NOMO-1 treated with DMSO at 0.1 percent for 48 hours (cell line): ENCODE data around the gene NTMT2.
"Not testable (repeated sequence)": the region's sequence is repeated elsewhere in the genome, so short reads cannot be mapped to it uniquely, and the experiment has no call there.

ENCODE experiments used
- DNase-seq: peaks from one replicate; lab custom pipeline; 2025; ENCODE audit not compliant: unreplicated experiment; lab: John Stamatoyannopoulos, UW

The NTMT2 gene

GRCh38 chr1:170156594-170156993, 10.8 kb downstream of the NTMT2 start:
- DNase-seq: no peak

- no peak for DNase-seq
Measured at GRCh38 chr1:170157820-170158219, 12.1 kb downstream of the NTMT2 start.

- no peak for DNase-seq
Measured at GRCh38 chr1:170162459-170163246, 16.9 kb downstream of the NTMT2 start.

GRCh38 chr1:170164103-170164763, 18.5 kb downstream of the NTMT2 start:
- DNase-seq: no peak

- no peak for DNase-seq
Measured at GRCh38 chr1:170166518-170167180, 20.9 kb downstream of the NTMT2 start.

GRCh38 chr1:170168265-170168664, 22.5 kb downstream of the NTMT2 start:
- DNase-seq: no peak

- not testable (repeated sequence) for DNase-seq
Measured at GRCh38 chr1:170170513-170170912, 24.8 kb downstream of the NTMT2 start.

GRCh38 chr1:170174395-170174794, 28.6 kb downstream of the NTMT2 start:
- no peak for DNase-seq

- DNase-seq: no peak
Measured at GRCh38 chr1:170175041-170175440, 29.3 kb downstream of the NTMT2 start.

GRCh38 chr1:170175484-170175883, 29.7 kb downstream of the NTMT2 start:
- no peak for DNase-seq

- no peak for DNase-seq
Measured at GRCh38 chr1:170176772-170177171, 31.0 kb downstream of the NTMT2 start.

- DNase-seq: no peak
Measured at GRCh38 chr1:170182442-170182841, 36.7 kb downstream of the NTMT2 start.

GRCh38 chr1:170192546-170192945, 46.8 kb downstream of the NTMT2 start:
- no peak for DNase-seq

GRCh38 chr1:170194451-170194850, 48.7 kb downstream of the NTMT2 start:
- DNase-seq: no peak

- no peak for DNase-seq
Measured at GRCh38 chr1:170196490-170197236, 50.9 kb downstream of the NTMT2 start.

- no peak for DNase-seq
Measured at GRCh38 chr1:170198090-170198489, 52.3 kb downstream of the NTMT2 start.

GRCh38 chr1:170198584-170198983, 52.8 kb downstream of the NTMT2 start:
- no peak for DNase-seq

GRCh38 chr1:170200161-170200560, 54.4 kb downstream of the NTMT2 start:
- no peak for DNase-seq

- DNase-seq: no peak
Measured at GRCh38 chr1:170200621-170201397, 55.0 kb downstream of the NTMT2 start.

GRCh38 chr1:170203693-170204092, 57.9 kb downstream of the NTMT2 start:
- DNase-seq: no peak

- no peak for DNase-seq
Measured at GRCh38 chr1:170204121-170204520, 58.4 kb downstream of the NTMT2 start.
